Activated CD8-positive, alpha-beta memory T cell treated with anti-CD3 and anti-CD28 coated beads for 48 hours (primary cell): Measurements from ENCODE around the gene TPT1.
"Not testable (repeated sequence)": the region's sequence is repeated elsewhere in the genome, so short reads cannot be mapped to it uniquely, and the experiment has no call there.

Experiments used
- DNase-seq, 3 experiments: peaks; one replicate each; pipeline ENCODE4 v3.0.0-alpha.2; 2020; ENCODE audit warnings: low read depth in 2 of 3, low spot score in 2 of 3

TPT1 gene

DNA sequence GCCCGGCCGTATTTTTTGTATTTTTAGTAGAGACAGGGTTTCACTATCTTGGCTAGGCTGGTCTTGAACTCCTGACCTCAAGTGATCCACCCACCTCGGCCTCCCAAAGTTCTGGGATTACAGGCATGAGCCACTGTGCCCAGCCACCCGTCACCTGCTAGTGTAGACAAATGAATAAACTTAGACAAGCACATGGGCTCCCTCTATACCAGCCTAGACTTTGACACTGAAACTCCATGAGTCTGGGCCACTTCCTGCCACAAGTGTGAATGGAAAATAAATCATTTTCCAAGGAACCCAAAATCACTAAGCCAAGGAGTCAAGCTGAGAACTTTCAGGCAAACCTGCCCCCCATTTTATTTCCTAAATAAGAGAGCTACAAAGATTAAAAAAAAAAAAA is 27.0 kb upstream of the TPT1 start:
- DNase-seq, result no peak

- peak; percentile 29 to 65 (median 59) for DNase-seq
Measured at GRCh38 chr13:45367358-45367757, 26.4 kb upstream of the TPT1 start.

GRCh38 chr13:45365558-45365885 is 24.5 kb upstream of the TPT1 start:
- no peak for DNase-seq

GRCh38 chr13:45364876-45365557 is 24.0 kb upstream of the TPT1 start:
- no peak for DNase-seq

DNA sequence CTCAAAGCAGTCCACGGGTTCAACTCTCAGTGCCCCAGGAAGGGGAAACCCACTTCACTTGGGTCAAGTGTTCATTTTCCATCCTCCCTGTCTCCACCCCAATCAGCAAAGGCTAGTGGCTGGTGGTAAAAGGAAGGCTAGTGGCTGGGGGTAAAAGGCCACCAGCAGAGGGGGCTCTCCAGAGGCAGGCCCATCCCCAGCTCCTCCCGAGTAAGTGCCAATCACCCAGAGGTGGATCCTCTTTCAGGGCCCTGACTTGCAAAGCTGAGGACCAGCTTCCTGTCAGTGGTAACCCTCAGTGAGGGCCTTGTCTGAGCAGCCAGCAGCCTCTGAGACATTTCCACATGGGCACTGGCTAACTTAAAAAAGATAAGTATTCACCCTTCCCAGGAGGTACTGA is 22.0 kb upstream of the TPT1 start:
- no peak for DNase-seq

DNA sequence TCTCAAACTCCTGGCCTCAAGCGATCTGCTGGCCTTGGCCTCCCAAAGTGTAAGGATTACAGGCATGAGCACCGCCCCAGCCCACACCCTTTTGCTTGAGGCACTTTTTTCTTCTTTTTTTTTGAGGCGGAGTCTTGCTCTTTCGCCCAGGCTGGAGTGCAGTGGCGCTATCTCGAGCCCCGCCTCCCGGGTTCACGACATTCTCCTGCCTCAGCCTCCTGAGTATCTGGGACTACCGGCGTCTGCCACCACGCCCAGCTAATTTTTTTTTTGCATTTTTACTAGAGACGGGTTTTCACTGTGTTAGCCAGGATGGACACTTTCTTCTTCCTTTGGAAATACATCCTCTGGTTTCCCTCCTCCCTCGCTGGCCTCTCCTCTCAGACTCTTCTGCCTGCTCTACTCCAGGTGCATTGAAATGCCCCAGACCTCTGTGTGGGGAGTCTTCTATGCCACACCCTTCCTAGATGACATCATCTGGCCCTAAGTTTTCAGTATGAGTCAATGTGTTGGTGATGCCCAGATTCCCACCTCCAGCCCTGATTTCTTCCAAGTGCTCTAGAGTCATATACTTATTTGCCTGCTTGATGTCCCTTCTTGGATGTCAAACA is 20.7 kb upstream of the TPT1 start:
- DNase-seq, result no peak

- no peak for DNase-seq
Measured at GRCh38 chr13:45356966-45357672, 16.1 kb upstream of the TPT1 start.

- DNase-seq, result no peak
Measured at GRCh38 chr13:45353895-45354294, 12.9 kb upstream of the TPT1 start.

DNA sequence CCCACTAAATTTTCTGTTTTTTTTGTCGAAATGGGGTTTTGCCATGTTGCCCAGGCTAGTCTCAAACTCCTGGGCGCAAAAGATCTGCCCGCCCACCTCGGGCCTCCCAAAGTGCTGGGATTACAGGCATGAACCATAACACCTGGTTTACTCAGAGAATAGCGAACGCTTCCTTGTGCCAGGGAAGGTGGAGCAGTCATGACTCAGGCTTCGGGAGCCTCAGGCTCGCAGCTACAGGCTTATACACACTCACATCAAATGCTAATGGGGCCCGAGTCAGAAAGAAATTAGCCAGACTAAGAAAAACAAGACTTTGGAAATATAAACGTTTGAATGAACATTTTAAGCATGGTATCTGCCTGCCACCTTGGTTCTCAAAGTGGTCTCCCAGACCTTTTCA is 11.0 kb upstream of the TPT1 start:
- no peak for DNase-seq

- DNase-seq, result no peak
Measured at GRCh38 chr13:45350152-45350551, 9.2 kb upstream of the TPT1 start.

GRCh38 chr13:45349438-45349837 is 8.5 kb upstream of the TPT1 start:
- DNase-seq, result no peak

- DNase-seq, result not testable (repeated sequence)
Measured at GRCh38 chr13:45344064-45344463, 3.1 kb upstream of the TPT1 start.

GRCh38 chr13:45343102-45343501 is 2.1 kb upstream of the TPT1 start:
- not testable (repeated sequence) for DNase-seq

DNA sequence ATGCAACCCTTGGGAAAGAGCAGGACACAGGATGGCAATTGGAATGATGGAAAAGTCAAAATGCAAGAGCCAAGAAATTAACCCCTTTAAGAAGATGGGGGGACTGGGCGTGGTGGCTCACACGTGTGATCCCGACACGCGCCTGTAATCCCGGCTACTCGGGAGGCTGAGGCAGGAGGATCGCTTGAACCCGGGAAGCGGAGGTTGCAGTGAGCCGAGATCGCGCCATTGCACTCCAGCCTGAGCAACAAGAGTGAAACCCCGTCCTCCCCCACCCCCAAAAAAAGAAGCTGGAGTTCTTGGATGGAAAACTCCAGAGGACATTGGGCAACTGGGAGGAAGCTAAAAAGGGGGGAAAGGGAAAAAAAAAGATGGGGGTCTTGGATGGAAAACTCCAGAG is 1.7 kb upstream of the TPT1 start:
- DNase-seq, result not testable (repeated sequence)

DNA sequence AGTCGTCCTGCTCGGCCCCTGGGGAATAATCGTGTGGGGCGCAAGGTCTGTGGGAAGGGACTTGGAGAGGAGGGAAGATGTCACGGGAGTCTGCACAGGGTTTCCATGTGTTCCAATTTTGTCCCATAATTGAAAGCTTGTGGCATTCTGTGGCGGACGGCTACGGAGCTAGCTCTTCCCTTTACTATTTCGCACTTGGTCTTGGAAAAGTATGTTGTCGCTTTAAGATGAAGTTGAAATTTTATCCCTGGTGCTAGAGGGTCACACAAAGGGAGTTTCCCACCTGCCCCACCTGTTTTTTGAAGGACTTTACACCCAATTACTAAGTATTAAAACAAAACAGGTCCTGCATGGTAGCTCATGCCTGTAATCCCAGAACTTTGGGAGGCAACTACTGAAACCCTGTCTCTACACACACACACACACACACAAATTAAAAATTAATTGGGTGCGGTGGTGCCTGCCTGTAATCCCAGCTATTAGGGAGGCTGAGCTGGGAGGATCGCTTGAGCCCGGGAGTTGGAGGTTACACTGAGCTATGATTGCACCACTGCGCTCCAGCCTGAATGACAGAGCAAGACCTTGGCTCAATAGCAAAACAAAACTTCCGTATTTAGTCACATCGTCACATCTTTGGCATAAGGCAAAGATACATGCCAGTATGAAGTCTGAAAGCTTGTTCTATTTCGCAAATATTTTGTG is 967 bp upstream of the TPT1 start:
- no peak for DNase-seq

DNA sequence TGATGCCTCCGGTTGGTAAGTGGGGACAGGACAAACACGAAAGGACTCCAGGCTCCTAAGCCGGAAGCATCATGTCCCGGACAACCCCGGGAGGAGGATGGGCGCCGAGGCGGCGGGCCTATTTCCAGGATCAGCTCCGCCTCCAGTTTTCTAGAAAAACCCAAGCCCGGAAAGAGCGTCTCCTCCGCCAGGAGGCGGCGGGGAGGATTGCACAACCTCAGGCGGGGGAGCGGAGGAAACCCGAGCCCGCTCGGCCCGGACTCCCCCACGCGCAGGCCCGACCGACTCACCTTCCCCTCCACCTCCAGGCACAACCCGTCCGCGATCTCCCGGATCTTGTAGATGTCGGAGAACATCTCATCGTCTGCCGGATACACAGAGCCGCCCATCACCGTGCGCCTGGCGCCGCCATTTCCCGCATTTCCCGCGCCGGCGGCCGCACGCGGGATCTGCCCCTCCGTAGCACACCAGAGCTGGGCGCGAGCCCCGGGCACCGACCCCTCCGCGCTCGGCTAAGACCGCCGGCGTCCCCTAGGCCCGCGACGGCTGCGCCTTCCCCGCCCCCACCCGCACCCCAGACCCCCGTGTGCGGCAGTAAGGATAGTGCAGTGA is 455 bp downstream of the TPT1 start:
- peak; percentile 45 to 60 (median 59) for DNase-seq

DNA sequence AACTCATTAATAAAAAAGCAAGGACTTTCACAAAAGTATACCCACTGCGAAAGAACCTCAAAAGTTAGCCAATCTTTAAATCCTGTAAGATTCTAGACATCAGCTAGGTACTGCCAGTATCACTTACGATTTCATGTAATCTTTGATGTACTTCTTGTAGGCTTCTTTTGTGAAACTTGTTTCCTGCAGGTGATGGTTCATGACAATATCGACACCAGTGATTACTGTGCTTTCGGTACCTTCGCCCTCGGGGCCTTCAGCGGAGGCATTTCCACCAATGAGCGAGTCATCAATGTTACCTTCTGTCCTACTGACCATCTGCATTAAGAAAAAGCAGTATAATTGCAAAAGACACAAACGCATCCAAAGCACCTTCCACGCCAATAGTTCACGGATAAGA is 1.1 kb downstream of the TPT1 start:
- no peak for DNase-seq

- no peak for DNase-seq
Measured at GRCh38 chr13:45339399-45339798, 1.6 kb downstream of the TPT1 start.

GRCh38 chr13:45337803-45338202 is 3.2 kb downstream of the TPT1 start:
- no peak for DNase-seq

DNA sequence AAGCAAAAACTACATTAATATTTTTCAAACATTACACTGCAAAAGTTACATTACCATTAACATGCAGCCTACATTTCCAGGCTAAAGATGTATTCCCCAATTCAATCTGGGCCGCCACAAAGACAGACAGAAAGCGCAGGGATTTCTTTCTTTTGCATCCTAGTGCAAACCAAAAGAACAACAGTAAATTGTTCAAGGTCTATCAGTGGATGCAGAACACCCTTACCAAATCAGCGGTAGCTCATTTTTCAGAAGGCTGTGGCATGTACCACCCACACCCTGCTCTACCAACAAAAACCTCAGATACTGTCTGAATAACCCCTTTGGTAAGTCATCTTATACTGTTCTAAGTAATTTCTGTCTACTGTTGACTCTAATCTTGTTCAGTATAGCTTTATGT is 3.6 kb downstream of the TPT1 start:
- DNase-seq, result no peak

DNA sequence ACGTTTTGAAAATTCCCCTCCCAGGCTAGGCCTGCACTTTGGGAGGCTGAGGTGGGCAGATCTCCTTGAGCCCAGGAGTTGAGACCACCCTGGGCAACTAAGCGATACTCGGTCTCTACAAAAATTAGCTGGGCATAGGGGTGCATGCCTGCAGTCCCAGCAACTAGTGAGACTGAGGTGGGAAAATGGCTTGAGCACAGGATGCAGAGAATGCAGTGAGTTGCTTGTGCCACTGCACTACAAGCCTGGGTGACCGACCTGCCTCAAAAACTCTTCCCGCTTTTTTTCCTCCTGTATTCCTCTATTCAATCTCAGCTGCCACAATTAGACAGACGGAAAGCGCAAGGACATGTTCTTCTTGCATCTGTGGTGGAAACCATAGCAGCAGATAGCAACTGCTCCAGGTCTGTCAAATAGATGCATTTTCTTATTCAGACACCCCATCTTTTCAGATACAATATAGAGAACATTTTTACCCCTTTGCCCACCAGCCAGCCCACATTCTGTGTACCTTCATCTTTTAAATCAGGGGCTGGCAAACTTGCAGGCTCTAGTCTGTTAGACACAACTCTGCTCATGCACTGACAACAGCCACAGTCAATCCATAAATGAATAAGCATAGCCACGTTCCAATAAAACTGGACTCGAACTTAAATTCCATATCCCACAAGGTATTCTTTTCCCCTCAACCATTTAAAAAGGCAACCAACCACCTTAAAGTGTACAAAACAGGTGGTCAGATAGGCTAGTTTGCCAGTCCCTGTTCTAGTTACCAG is 4.8 kb downstream of the TPT1 start:
- DNase-seq, result no peak
